ENCODE measurements around the gene CHCHD1.
"Not testable (repeated sequence)": the region's sequence is repeated elsewhere in the genome, so short reads cannot be mapped to it uniquely, and the experiment has no call there.

The CHCHD1 gene
- total RNA-seq, result 7.0 to 7.3 (median 7.0) reads per million in 3 donors

GRCh38 chr10:73781879-73782748 lies at the start of gene CHCHD1:
CHCHD1 (plus strand) TSS chr10:73782048; CDS start chr10:73782076, 28 bp downstream.
- H3K27me3 ChIP-seq (replicated peaks; ENCODE audit: control insufficient read depth, insufficient read depth, low read length, poor library complexity, severe bottlenecking), result no peaks in the 10 kb centered on the region
- peaks cover 30% of the 10 kb centered on the region for H3K4me1 ChIP-seq (ENCODE audit: control insufficient read depth, insufficient read depth, low read length, poor library complexity, severe bottlenecking)
- DNase-seq, result peak; percentile 81 to 87 (median 86)
- peaks cover 12% of the 10 kb centered on the region for H3K36me3 ChIP-seq (ENCODE audit: control insufficient read depth, insufficient read depth, low read length)
- peak within 1 kb of the TSS; percentile 84 for H3K4me3 ChIP-seq (ENCODE audit: insufficient read depth, low read depth, low read length, poor library complexity, severe bottlenecking)
- H3K9me3 ChIP-seq (ENCODE audit: control insufficient read depth, low read length), result no peaks in the 10 kb centered on the region
- peak within 1 kb of the TSS; percentile 86 for H3K27ac ChIP-seq (ENCODE audit: insufficient read depth, low read length, poor library complexity, severe bottlenecking)

- Histone ChIP-seq H3K4me3 (ENCODE audit: insufficient read depth, low read depth, low read length, poor library complexity, severe bottlenecking) (no peak overlapping the region), H3K36me3 (ENCODE audit: control insufficient read depth, insufficient read depth, low read length) (peaks cover 13% of the 10 kb centered on the region), H3K9me3 (ENCODE audit: control insufficient read depth, low read length) (no peaks in the 10 kb centered on the region), H3K27ac (ENCODE audit: insufficient read depth, low read length, poor library complexity, severe bottlenecking) (no peak overlapping the region), H3K4me1 (ENCODE audit: control insufficient read depth, insufficient read depth, low read length, poor library complexity, severe bottlenecking) (no peaks in the 10 kb centered on the region), H3K27me3 (replicated peaks; ENCODE audit: control insufficient read depth, insufficient read depth, low read length, poor library complexity, severe bottlenecking) (no peaks in the 10 kb centered on the region)
- DNase-seq, result no peak
Measured at GRCh38 chr10:73732426-73732825, 49.4 kb upstream of the CHCHD1 start.

- Histone ChIP-seq H3K27ac (ENCODE audit: insufficient read depth, low read length, poor library complexity, severe bottlenecking) (no peak overlapping the region), H3K4me1 (ENCODE audit: control insufficient read depth, insufficient read depth, low read length, poor library complexity, severe bottlenecking) (no peaks in the 10 kb centered on the region), H3K36me3 (ENCODE audit: control insufficient read depth, insufficient read depth, low read length) (peaks cover 13% of the 10 kb centered on the region), H3K9me3 (ENCODE audit: control insufficient read depth, low read length) (no peaks in the 10 kb centered on the region), H3K27me3 (replicated peaks; ENCODE audit: control insufficient read depth, insufficient read depth, low read length, poor library complexity, severe bottlenecking) (no peaks in the 10 kb centered on the region), H3K4me3 (ENCODE audit: insufficient read depth, low read depth, low read length, poor library complexity, severe bottlenecking) (no peak overlapping the region)
- no peak for DNase-seq
Measured at GRCh38 chr10:73732931-73733623, 48.8 kb upstream of the CHCHD1 start.

- H3K36me3 ChIP-seq (ENCODE audit: control insufficient read depth, insufficient read depth, low read length), result peaks cover 13% of the 10 kb centered on the region
- H3K9me3 ChIP-seq (ENCODE audit: control insufficient read depth, low read length), result no peaks in the 10 kb centered on the region
- no peaks in the 10 kb centered on the region for H3K27me3 ChIP-seq (replicated peaks; ENCODE audit: control insufficient read depth, insufficient read depth, low read length, poor library complexity, severe bottlenecking)
- H3K4me1 ChIP-seq (ENCODE audit: control insufficient read depth, insufficient read depth, low read length, poor library complexity, severe bottlenecking), result no peaks in the 10 kb centered on the region
- no peak for DNase-seq
- H3K4me3 ChIP-seq (ENCODE audit: insufficient read depth, low read depth, low read length, poor library complexity, severe bottlenecking), result no peak overlapping the region
- no peak overlapping the region for H3K27ac ChIP-seq (ENCODE audit: insufficient read depth, low read length, poor library complexity, severe bottlenecking)
Measured at GRCh38 chr10:73734028-73734720, 47.7 kb upstream of the CHCHD1 start.

GRCh38 chr10:73734796-73735305 lies 47.0 kb upstream of the CHCHD1 start:
- H3K27ac ChIP-seq (ENCODE audit: insufficient read depth, low read length, poor library complexity, severe bottlenecking), result no peak overlapping the region
- DNase-seq, result no peak
- H3K27me3 ChIP-seq (replicated peaks; ENCODE audit: control insufficient read depth, insufficient read depth, low read length, poor library complexity, severe bottlenecking), result no peaks in the 10 kb centered on the region
- peaks cover 13% of the 10 kb centered on the region for H3K36me3 ChIP-seq (ENCODE audit: control insufficient read depth, insufficient read depth, low read length)
- H3K4me1 ChIP-seq (ENCODE audit: control insufficient read depth, insufficient read depth, low read length, poor library complexity, severe bottlenecking), result no peaks in the 10 kb centered on the region
- H3K9me3 ChIP-seq (ENCODE audit: control insufficient read depth, low read length), result no peaks in the 10 kb centered on the region
- no peak overlapping the region for H3K4me3 ChIP-seq (ENCODE audit: insufficient read depth, low read depth, low read length, poor library complexity, severe bottlenecking)

GRCh38 chr10:73740501-73741254 lies 41.2 kb upstream of the CHCHD1 start:
- H3K27ac ChIP-seq (ENCODE audit: insufficient read depth, low read length, poor library complexity, severe bottlenecking); DNase-seq; H3K4me3 ChIP-seq (ENCODE audit: insufficient read depth, low read depth, low read length, poor library complexity, severe bottlenecking); H3K9me3 ChIP-seq (ENCODE audit: control insufficient read depth, low read length); H3K36me3 ChIP-seq (ENCODE audit: control insufficient read depth, insufficient read depth, low read length); H3K27me3 ChIP-seq (replicated peaks; ENCODE audit: control insufficient read depth, insufficient read depth, low read length, poor library complexity, severe bottlenecking); H3K4me1 ChIP-seq (ENCODE audit: control insufficient read depth, insufficient read depth, low read length, poor library complexity, severe bottlenecking): not testable (repeated sequence)

GRCh38 chr10:73742454-73742734 lies 39.5 kb upstream of the CHCHD1 start:
- H3K36me3 ChIP-seq (ENCODE audit: control insufficient read depth, insufficient read depth, low read length), result peaks cover 8% of the 10 kb centered on the region
- H3K4me3 ChIP-seq (ENCODE audit: insufficient read depth, low read depth, low read length, poor library complexity, severe bottlenecking), result no peak overlapping the region
- DNase-seq, result no peak
- H3K4me1 ChIP-seq (ENCODE audit: control insufficient read depth, insufficient read depth, low read length, poor library complexity, severe bottlenecking), result peaks cover 5% of the 10 kb centered on the region
- no peaks in the 10 kb centered on the region for H3K9me3 ChIP-seq (ENCODE audit: control insufficient read depth, low read length)
- no peak overlapping the region for H3K27ac ChIP-seq (ENCODE audit: insufficient read depth, low read length, poor library complexity, severe bottlenecking)
- no peaks in the 10 kb centered on the region for H3K27me3 ChIP-seq (replicated peaks; ENCODE audit: control insufficient read depth, insufficient read depth, low read length, poor library complexity, severe bottlenecking)

- no peak for DNase-seq
- peak overlapping the region; percentile 95 for H3K4me3 ChIP-seq (ENCODE audit: insufficient read depth, low read depth, low read length, poor library complexity, severe bottlenecking)
- H3K9me3 ChIP-seq (ENCODE audit: control insufficient read depth, low read length), result no peaks in the 10 kb centered on the region
- peaks cover 5% of the 10 kb centered on the region for H3K4me1 ChIP-seq (ENCODE audit: control insufficient read depth, insufficient read depth, low read length, poor library complexity, severe bottlenecking)
- H3K27ac ChIP-seq (ENCODE audit: insufficient read depth, low read length, poor library complexity, severe bottlenecking), result peak overlapping the region; percentile 90
- H3K36me3 ChIP-seq (ENCODE audit: control insufficient read depth, insufficient read depth, low read length), result peaks cover 8% of the 10 kb centered on the region
- H3K27me3 ChIP-seq (replicated peaks; ENCODE audit: control insufficient read depth, insufficient read depth, low read length, poor library complexity, severe bottlenecking), result no peaks in the 10 kb centered on the region
Measured at GRCh38 chr10:73743327-73743904, 38.4 kb upstream of the CHCHD1 start.

- Histone ChIP-seq H3K27ac (ENCODE audit: insufficient read depth, low read length, poor library complexity, severe bottlenecking) (peak within 1 kb of the TSS; percentile 90), H3K4me3 (ENCODE audit: insufficient read depth, low read depth, low read length, poor library complexity, severe bottlenecking) (peak within 1 kb of the TSS; percentile 95), H3K27me3 (replicated peaks; ENCODE audit: control insufficient read depth, insufficient read depth, low read length, poor library complexity, severe bottlenecking) (no peaks in the 10 kb centered on the region), H3K36me3 (ENCODE audit: control insufficient read depth, insufficient read depth, low read length) (peaks cover 13% of the 10 kb centered on the region), H3K9me3 (ENCODE audit: control insufficient read depth, low read length) (no peaks in the 10 kb centered on the region), H3K4me1 (ENCODE audit: control insufficient read depth, insufficient read depth, low read length, poor library complexity, severe bottlenecking) (peaks cover 5% of the 10 kb centered on the region)
- DNase-seq, result peak; percentile 87 to 96 (median 89)
Measured at GRCh38 chr10:73743905-73744663, 37.8 kb upstream of the CHCHD1 start, which contains the start of gene SEC24C. SEC24C (plus strand) TSS chr10:73744372; CDS start chr10:73746833, 2,461 bp downstream.

Measured in effector memory CD4-positive, alpha-beta T cell (primary cell).